NCI-H460 (cell line): Measurements from ENCODE around the gene ADCY3. TPM values are rescaled to one million over a fixed set of nuclear protein-coding genes. Genes with fewer than 3 reads are reported as not detected.

ENCODE experiments used
- DNase-seq: peaks from one replicate; pipeline ENCODE4 v3.0.0-alpha.2; 2016; ENCODE audit warnings: low read depth; ENCODE audit errors: extremely low read depth
- total RNA-seq: library from RNA; depleted of rRNA; stranded (reverse); fragments of >200 nt; shearing (Covaris generic); gene quantifications from 2 replicates; pipeline ENCODE4 v1.2.3, GENCODE V29; 2014

ADCY3 gene
- total RNA-seq, 1 experiment from 2014 or later: 35.9 TPM

- no peak for DNase-seq
These were observed 11.6 kb downstream of the ADCY3 start for GRCh38 chr2:24908461-24908901.

DNA sequence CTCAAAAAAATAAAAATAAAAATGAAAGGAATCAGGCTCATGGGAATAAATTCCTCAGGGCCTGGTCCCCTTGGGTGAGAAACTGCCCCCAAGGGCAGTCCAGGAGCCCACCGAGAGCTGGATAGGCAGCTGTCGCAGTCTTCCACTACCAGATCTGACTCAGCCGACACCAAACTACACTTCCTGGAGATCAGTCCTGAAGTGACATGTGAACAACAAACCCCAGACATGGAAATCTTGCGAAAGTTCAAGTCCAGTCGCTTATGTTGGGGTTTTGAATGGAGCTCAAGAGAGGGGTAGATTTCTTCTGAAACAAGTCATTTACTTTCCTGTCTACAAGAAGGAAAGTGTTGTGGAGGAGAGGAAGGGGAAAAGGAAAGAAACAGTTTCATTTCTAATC lies 12.9 kb downstream of the ADCY3 start:
- DNase-seq: no peak

- DNase-seq: no peak
These were observed 13.6 kb downstream of the ADCY3 start for GRCh38 chr2:24906466-24906865.

- no peak for DNase-seq
These were observed 16.6 kb downstream of the ADCY3 start for GRCh38 chr2:24903161-24904103.

DNA sequence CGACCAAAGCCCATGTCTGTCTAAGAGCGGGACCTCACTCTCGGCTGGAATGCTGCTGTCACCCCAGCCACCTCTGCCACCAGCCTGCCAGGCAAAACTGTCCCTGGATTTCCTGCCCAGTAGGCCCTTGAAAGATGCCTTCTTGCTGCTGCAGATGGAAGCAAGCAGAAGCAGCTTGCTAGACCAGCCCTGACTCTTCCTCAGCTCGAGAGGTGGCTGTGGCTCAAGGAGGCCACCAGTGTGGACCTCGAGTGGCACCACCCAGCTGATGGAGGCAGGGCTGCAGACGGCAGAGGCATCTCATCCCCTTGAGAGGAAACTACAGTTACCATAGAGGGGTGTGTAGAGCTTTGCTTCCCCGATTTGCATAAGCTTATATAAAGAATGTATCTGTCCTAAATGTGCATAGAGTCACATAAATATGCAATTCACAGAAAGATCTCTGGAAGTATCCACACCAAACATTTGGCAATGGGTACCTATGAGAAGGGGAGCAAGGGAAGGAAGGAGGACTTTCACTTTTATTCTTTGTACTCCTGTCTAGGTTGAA lies 20.6 kb downstream of the ADCY3 start:
- no peak for DNase-seq

DNA sequence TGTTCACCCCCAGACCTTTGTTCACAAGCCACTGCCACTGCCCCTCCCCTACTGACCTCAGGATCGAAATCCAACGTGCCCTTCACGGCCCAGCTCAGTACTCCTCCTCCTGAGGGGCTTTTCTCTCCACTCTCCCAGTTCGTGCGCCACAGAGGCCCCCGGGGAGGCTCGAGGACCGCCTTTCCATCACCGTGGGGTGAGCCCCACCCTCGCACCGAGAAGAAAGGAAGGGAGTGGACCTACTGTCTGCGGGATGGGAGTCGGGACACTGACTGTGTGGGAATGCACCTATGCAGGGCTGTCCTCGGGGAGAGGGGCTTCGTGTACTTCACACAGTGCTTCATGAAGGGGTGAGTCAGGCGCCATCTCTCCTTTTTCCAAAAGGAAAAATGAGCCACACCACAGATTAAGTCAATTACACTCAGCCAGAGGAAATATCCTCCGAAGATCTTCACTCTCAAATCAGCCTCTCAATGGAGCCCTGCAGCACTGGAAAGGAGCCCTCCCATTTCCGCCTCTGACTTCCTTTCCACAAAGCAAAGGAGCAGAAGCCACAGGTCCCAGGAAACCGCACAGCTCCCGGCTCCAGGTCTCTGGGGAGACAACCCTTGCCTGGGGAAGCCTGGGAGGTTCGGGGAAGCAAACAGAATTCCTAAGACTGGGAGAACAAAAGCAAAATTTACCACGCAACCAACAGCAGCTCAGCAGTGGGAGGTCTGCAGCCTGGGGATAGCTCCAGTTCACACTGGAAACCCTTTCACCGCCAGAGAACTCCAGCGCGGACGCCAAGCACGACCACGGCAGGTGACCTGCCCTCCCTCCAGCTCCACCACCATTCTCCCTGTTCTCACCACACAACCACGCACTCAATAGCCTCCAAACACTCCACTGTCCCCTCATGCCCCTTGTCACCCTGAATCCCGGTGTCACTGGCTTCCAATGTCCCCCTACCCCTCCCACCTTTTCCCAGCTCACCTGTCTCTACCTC lies 21.6 kb downstream of the ADCY3 start:
- no peak for DNase-seq

GRCh38 chr2:24894750-24895149 lies 25.3 kb downstream of the ADCY3 start:
- no peak for DNase-seq

GRCh38 chr2:24893934-24894333 lies 26.1 kb downstream of the ADCY3 start:
- DNase-seq: no peak

GRCh38 chr2:24892928-24893327 lies 27.1 kb downstream of the ADCY3 start:
- DNase-seq: no peak

GRCh38 chr2:24891201-24891600 lies 28.8 kb downstream of the ADCY3 start:
- no peak for DNase-seq

GRCh38 chr2:24889221-24889620 lies 30.8 kb downstream of the ADCY3 start:
- DNase-seq: no peak

GRCh38 chr2:24888177-24888576 lies 31.9 kb downstream of the ADCY3 start:
- no peak for DNase-seq

- DNase-seq: no peak
These were observed 32.6 kb downstream of the ADCY3 start for GRCh38 chr2:24887307-24887874.

DNA sequence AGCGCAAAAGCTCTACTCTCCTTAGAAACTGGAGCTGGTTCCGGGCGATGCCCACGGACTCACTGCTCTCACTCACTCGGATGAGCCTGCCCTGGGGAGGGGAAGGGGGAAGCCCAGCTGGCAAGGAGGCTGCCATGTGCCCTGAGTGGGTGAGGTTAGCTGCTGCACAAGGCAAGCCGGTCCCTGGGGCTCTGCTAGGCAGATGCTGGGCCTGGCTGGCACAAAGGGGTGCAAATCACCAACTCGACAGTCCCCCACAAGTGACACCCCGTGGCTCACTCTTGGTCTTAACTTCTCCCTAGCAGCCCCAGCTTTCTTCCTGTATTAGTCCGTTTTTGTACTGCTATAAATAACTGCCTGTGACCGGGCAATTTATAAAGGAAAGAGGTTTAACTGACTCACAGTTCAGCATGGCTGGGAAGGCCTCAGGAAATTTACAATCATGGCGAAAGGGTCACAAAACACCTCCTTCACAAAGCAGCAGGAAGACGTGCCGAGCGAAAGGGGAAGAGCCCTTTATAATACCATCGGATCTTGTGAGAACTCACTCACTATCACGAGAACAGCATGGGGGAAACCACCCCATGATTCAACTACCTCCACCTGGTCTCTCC lies 33.2 kb downstream of the ADCY3 start:
- DNase-seq: no peak

- DNase-seq: no peak
These were observed 33.9 kb downstream of the ADCY3 start for GRCh38 chr2:24886126-24886501.

- no peak for DNase-seq
These were observed 34.6 kb downstream of the ADCY3 start for GRCh38 chr2:24885221-24886125.

DNA sequence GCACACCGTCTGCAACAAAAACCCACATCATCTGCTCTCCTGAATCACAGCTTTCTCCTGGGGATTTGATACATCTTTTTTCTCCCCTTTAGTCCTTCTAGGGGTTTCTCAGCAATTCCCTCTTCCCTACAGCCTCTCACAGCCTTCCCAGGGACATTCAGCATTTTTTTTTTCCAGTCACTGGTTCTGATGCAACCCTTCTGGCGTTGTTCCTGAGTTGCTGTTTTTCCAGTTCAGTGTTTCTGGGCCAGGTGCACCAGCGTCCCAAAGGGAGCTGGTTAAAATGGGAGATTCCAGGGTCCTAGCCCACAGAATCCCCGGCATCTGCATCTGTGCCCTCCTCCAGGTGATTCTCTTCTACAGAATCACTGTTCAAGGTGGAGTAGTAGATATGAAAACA lies 36.1 kb downstream of the ADCY3 start:
- DNase-seq: no peak

DNA sequence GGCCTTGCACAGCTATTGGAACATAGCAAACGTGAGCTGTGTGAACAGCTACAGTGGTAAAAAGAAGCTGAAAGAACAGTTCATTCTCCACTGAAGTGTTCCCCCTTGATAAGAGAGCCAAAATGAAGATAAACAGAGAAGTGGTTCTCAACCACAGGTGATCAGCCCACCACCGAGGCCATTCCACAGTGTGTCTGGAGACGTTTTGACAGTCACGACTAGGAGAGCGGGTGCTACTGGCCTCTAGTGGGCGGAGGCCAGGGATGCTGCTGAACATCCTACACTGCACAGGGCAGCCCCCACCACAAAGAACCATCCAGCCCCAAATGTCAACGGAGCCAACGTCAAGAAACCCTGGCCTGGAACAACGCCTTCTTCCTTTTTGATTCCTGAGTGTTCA lies 38.4 kb downstream of the ADCY3 start:
- DNase-seq: no peak

GRCh38 chr2:24881158-24881557 lies 38.9 kb downstream of the ADCY3 start:
- no peak for DNase-seq
